ENCODE measurements around the gene YY1. TPM values are rescaled to one million over a fixed set of nuclear protein-coding genes. Genes with fewer than 3 reads are reported as not detected.

YY1 gene
- total and polyA plus RNA-seq, 9 of the 15 experiments (the other 6 are each of a cell fraction or from before 2014, with no cell fraction given), result 20.8 to 74.2 (median 46.7) TPM

- TF ChIP-seq ZNF224 (CRISPR knock-in tag; IDR thresholded peaks at IDR 0.05) (no peak), TEAD1 (CRISPR knock-in tag; IDR thresholded peaks at IDR 0.05) (0 out of 4 replicates have a peak, but pooled peaks of 1 of the 2 experiments have one; percentile 41), C11orf30 (IDR thresholded peaks at IDR 0.05; ENCODE audit: low read depth) (peak; percentile 24; the same call in 1 of the 2 replicates), VEZF1 (CRISPR knock-in tag; IDR thresholded peaks at IDR 0.05) (peak; percentile 96), ZNF639 (CRISPR knock-in tag; conservative IDR thresholded peaks at IDR 0.05 in 1 of 2, IDR thresholded peaks at IDR 0.05 in 1 of 2) (peak in 1 of 2 experiments; percentile 100; a peak in 2 of 4 replicates), ZNF766 (CRISPR knock-in tag; conservative IDR thresholded peaks at IDR 0.05) (peak; percentile 86), ZNF740 (CRISPR knock-in tag; IDR thresholded peaks at IDR 0.05) (no peak), ZNF740 (tag; IDR thresholded peaks at IDR 0.05) (no peak), CTCFL (IDR thresholded peaks at IDR 0.05; ENCODE audit: borderline replicate concordance, insufficient read depth, low read depth, low read length, poor library complexity, severe bottlenecking) (peak; percentile 88), OTX1 (CRISPR knock-in tag; IDR thresholded peaks at IDR 0.05) (no peak), E2F6 (IDR thresholded peaks at IDR 0.05; ENCODE audit: borderline replicate concordance in 1 of 2, extremely low read depth in 1 of 2, insufficient read depth in 1 of 2, insufficient read length in 1 of 2, low read depth in 1 of 2, low read length in 1 of 2, poor library complexity in 1 of 2, severe bottlenecking in 1 of 2) (peak in 1 of 2 experiments; percentile 14), SP1 (CRISPR knock-in tag; IDR thresholded peaks at IDR 0.05) (0 out of 2 replicates have a peak, but pooled peaks have one; percentile 21), CHD1 (IDR thresholded peaks at IDR 0.05; ENCODE audit: low read length) (peak; percentile 74), HDAC1 (IDR thresholded peaks at IDR 0.05) (peak in 1 of 2 experiments; percentile 69; a peak in 2 of 4 replicates), ZNF395 (CRISPR knock-in tag; IDR thresholded peaks at IDR 0.05) (peak; percentile 91), TBP (optimal IDR thresholded peaks at IDR 0.05; ENCODE audit: low read depth, low read length) (peak; percentile 14)
These were observed 1.1 kb downstream of the YY1 start (continued) for GRCh38 chr14:100239840-100240667.
